Measurements from ENCODE around the gene ZBTB32.

ZBTB32 gene

DNA sequence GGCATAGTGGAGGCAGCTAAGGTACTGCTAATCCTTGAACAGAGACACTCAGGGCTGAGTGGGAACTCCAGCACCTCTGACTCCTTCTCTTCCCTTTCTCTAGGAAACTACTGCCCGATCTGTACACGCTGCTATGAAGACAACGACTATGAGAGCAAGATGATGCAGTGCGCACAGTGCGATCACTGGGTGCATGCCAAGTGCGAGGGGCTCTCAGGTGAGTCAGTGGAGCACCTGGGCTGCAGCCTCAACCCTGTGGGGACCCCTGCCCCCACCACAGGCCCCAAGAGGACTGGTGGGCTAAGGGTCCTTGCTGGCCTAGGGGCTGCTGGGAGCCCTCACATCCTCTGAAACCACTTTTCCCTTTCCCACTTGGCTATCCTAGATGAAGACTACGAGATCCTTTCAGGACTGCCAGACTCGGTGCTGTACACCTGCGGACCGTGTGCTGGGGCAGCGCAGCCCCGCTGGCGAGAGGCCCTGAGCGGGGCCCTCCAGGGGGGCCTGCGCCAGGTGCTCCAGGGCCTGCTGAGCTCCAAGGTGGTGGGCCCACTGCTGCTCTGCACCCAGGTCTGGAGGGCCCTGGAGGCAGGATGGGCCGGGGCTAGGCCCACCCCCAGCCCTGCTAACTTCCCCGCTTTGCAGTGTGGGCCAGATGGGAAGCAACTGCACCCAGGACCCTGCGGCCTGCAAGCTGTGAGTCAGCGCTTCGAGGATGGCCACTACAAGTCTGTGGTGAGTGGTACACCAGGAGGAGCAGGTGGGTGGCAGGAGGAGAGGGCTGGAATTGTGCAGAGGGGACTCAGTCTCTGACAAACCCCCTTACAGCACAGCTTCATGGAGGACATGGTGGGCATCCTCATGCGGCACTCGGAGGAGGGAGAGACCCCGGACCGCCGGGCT lies 22.9 kb downstream of the ZBTB32 start:
- TF ChIP-seq, protein P1, sequence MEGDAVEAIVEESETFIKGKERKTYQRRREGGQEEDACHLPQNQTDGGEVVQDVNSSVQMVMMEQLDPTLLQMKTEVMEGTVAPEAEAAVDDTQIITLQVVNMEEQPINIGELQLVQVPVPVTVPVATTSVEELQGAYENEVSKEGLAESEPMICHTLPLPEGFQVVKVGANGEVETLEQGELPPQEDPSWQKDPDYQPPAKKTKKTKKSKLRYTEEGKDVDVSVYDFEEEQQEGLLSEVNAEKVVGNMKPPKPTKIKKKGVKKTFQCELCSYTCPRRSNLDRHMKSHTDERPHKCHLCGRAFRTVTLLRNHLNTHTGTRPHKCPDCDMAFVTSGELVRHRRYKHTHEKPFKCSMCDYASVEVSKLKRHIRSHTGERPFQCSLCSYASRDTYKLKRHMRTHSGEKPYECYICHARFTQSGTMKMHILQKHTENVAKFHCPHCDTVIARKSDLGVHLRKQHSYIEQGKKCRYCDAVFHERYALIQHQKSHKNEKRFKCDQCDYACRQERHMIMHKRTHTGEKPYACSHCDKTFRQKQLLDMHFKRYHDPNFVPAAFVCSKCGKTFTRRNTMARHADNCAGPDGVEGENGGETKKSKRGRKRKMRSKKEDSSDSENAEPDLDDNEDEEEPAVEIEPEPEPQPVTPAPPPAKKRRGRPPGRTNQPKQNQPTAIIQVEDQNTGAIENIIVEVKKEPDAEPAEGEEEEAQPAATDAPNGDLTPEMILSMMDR (IDR thresholded peaks at IDR 0.05; ENCODE audit: low read depth, low read length), result no peak
- no peak overlapping the region for H3K4me3 ChIP-seq (ENCODE audit: low read depth, low read length)

DNA sequence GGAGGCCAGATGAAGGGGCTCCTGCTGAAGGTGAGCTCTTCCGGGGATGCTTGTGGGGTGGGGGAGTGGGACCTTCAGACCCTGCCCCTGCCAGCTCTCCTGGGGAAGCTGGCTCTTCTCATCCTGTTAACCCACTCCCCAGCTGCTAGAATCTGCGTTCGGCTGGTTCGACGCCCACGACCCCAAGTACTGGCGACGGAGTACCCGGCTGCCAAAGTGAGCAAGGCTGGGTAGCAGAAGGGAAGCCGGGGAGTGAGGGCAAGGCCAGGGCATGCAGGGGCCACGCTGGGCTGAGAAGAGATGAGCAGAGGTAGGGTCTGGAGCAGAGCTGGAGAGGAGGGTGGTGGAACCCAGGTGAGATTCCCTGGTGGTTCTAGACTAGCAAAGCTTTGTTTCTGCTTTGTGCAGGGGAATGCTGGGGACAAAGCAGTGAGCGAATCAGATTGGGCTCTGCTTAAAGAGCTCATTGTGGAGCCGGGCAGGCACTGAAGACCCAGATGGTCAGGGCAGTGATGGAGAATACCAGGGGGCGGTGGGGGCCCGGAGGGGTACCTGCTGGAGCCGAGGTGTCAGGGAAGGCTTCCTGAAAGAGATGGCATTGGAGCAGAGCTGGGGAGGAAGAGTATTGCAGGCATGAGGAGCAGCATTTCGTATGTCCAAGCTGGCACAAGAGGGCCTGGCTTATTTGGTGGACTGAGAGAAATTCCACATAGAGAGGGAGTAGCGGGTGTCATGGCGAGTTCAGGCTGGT lies 23.8 kb downstream of the ZBTB32 start:
- TF ChIP-seq, protein P1 (IDR thresholded peaks at IDR 0.05; ENCODE audit: low read depth, low read length), result no peak
- no peak overlapping the region for H3K4me3 ChIP-seq (ENCODE audit: low read depth, low read length)

DNA sequence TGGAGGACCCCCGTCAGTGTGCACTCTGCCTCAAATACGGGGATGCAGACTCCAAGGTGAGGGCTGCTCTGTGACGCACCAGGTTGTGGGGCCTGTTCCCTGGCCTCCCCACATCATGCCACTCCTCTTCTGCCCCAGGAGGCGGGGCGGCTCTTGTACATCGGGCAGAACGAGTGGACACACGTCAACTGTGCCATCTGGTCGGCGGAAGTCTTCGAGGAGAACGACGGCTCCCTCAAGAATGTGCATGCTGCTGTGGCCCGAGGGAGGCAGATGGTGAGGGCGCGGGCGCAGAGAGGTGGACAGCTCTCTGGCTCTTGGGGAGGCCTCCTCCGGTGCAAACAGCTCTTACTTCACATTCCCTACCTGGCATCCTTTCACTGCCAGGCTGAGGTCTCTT lies 24.7 kb downstream of the ZBTB32 start:
- TF ChIP-seq, protein P1 (IDR thresholded peaks at IDR 0.05; ENCODE audit: low read depth, low read length), result no peak

DNA sequence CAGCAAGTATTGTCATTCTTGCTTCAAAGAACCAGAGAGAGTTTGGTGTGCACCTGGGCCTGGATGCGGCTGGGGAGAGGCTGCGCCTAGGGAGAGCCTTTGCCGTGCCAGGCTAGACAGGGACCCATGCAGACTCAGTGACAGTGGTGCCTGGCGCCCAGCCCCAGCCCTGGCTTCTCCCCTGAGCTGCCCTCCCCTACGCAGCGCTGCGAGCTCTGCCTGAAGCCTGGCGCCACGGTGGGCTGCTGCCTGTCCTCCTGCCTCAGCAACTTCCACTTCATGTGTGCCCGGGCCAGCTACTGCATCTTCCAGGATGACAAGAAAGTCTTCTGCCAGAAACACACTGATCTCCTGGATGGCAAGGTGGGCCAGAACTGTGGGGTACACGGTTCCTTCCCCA lies 25.4 kb downstream of the ZBTB32 start:
- TF ChIP-seq, protein P1 (IDR thresholded peaks at IDR 0.05; ENCODE audit: low read depth, low read length), result no peak
- no peak overlapping the region for H3K4me3 ChIP-seq (ENCODE audit: low read depth, low read length)

More for the DNA sequence above, 24.7 kb downstream of the ZBTB32 start:
- no peak overlapping the region for H3K4me3 ChIP-seq (ENCODE audit: low read depth, low read length)

DNA sequence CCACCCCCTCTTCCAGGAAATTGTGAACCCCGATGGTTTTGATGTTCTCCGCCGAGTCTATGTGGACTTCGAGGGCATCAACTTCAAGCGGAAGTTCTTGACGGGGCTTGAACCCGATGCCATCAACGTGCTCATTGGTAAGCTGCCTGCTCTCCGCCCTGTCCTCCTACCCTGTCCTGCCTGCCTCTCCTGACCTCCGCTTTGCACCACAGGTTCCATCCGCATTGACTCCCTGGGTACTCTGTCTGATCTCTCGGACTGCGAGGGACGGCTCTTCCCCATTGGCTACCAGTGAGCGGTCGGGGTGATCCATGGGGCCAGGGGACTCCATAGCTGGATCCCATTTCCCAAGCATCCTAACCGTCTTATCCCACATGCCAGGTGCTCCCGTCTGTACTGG lies 26.0 kb downstream of the ZBTB32 start:
- TF ChIP-seq, protein P1 (IDR thresholded peaks at IDR 0.05; ENCODE audit: low read depth, low read length), result no peak
- no peak overlapping the region for H3K4me3 ChIP-seq (ENCODE audit: low read depth, low read length)

DNA sequence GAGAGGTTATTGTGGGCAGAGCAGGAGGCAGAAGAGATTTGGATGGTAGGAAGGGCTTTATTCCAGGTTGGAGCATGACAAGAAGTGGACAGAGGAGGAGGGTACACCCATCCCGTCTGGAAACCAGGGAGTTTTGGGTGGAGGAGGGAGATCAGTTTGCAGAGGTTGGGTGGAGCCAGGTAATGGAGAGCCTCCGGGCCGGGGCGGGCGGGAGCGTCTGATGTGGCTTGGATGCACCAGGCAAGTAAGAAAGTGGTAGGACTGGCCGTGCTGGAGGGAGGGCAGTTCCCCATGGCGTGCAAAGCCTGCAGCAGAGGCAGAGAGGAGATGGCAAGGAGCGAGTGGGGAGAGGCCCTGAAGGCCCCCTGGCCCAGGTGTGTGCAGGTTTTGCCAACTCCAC lies 27.0 kb downstream of the ZBTB32 start:
- no peak overlapping the region for H3K4me3 ChIP-seq (ENCODE audit: low read depth, low read length)
- TF ChIP-seq, protein P1 (IDR thresholded peaks at IDR 0.05; ENCODE audit: low read depth, low read length), result no peak

Data from WI38 (cell line).